AG04450 (cell line): Measurements from ENCODE around the gene KIR3DL2. TPM values are rescaled to one million over a fixed set of nuclear protein-coding genes. Genes with fewer than 3 reads are reported as not detected.
"Not testable (repeated sequence)": the region's sequence is repeated elsewhere in the genome, so short reads cannot be mapped to it uniquely, and the experiment has no call there.

Experiments used
- CTCF ChIA-PET: fragments of 300-600, 350-600 bp; formaldehyde crosslinking; extraction: SDS; loops from one replicate; lab custom pipeline; 2022; ENCODE audit warnings: antibody characterized with exemption, inconsistent platforms; lab: Charles Lee
- POLR2A ChIA-PET: fragments of 350-600 bp; formaldehyde crosslinking; extraction: SDS; loops from one replicate; lab custom pipeline; 2021; ENCODE audit warnings: antibody characterized with exemption, inconsistent platforms; lab: Yijun Ruan, JAX
- DNase-seq: peaks from one replicate; pipeline ENCODE4 v3.0.0-alpha.2; 2011; ENCODE audit warnings: low read depth, low spot score
- H3K27ac ChIP-seq: one replicate; pipeline ENCODE4 v1.5.1; 2012; ENCODE audit warnings: low read depth, low read length, control low read depth
- H3K27me3 ChIP-seq: one replicate; pipeline ENCODE4 v1.6.0; 2012; ENCODE audit warnings: low read length; ENCODE audit not compliant: control insufficient read depth, insufficient read depth
- H3K4me3 ChIP-seq: 2 replicates; pipeline ENCODE4 v1.5.1; 2011; ENCODE audit warnings: mild to moderate bottlenecking, low read depth, low read length, control low read depth
- H3K9me3 ChIP-seq: 2 replicates; pipeline ENCODE4 v1.5.1; 2012; ENCODE audit warnings: low read length; ENCODE audit not compliant: control insufficient read depth, insufficient read depth
- CTCF ChIP-seq: IDR thresholded peaks from 2 replicates; pipeline ENCODE4 v1.5.1; 2011; ENCODE audit warnings: low read depth, low read length, control low read depth, inconsistent platforms
- polyA plus RNA-seq: library from polyadenylated mRNA; depleted of rRNA; stranded (reverse); fragments of >200 nt; gene quantifications from 2 replicates; pipeline ENCODE4 v1.2.3, GENCODE V29; 2011

Gene KIR3DL2
- polyA plus RNA-seq, 1 experiment, result not detected

DNA sequence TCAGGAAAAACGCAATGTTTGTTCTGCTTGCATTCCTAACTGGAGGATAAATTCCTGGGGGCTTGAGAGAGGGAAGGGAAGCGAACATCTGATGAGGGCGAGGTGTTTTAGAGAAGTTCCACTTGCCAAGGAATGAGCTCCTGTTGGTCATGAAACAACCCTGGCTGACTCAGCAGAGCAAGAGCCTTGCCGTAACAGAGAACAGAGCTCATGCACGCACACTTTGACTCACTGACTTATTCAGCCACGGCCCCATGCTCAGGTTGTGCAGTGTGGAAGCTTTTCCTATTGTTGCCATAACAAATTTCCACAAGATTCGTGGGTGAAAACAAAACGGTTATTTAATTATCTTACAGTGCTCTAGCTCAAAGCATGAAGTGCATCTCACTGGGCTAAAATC, 7.1 kb upstream of the KIR3DL2 start:
- H3K27me3 ChIP-seq, H3K4me3 ChIP-seq, POLR2A ChIA-PET, DNase-seq, H3K27ac ChIP-seq, H3K9me3 ChIP-seq, CTCF ChIA-PET: not testable (repeated sequence)

GRCh38 chr19:54850930-54851329, 687 bp downstream of the KIR3DL2 start:
- ChIA-PET POLR2A (no interaction called here), CTCF (no interaction called here)
- DNase-seq, result no peak
- Histone ChIP-seq H3K9me3 (peaks cover 9% of the 10 kb centered on the region), H3K4me3 (no peak overlapping the region), H3K27ac (no peak overlapping the region), H3K27me3 (no peaks in the 10 kb centered on the region)
- no peak for TF ChIP-seq CTCF

GRCh38 chr19:54851353-54851752, 1.1 kb downstream of the KIR3DL2 start:
- TF ChIP-seq CTCF, result no peak
- Histone ChIP-seq H3K9me3 (peaks cover 9% of the 10 kb centered on the region), H3K4me3 (no peak overlapping the region), H3K27me3 (no peaks in the 10 kb centered on the region), H3K27ac (no peak overlapping the region)
- POLR2A ChIA-PET, result no interaction called here
- CTCF ChIA-PET, result no interaction called here
- no peak for DNase-seq

DNA sequence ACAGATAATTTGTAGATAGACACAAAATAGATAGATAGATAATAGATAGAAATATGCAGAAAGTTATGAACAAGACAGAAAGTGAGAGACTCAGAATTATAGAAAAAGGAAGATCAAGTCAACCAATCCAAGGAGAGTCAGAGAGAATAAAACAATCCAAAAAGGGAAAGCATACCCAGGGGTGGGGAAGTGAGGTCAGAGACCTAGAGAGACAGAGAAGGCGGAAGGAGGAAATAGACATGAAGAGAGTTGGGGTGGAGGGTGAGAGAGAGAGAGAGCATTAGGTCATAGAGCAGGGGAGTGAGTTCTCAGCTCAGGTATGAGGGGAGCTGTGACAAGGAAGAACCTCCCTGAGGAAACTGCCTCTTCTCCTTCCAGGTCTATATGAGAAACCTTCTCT, 5.0 kb downstream of the KIR3DL2 start:
- H3K9me3 ChIP-seq, POLR2A ChIA-PET, CTCF ChIA-PET, H3K4me3 ChIP-seq, H3K27ac ChIP-seq, DNase-seq, H3K27me3 ChIP-seq: not testable (repeated sequence)

DNA sequence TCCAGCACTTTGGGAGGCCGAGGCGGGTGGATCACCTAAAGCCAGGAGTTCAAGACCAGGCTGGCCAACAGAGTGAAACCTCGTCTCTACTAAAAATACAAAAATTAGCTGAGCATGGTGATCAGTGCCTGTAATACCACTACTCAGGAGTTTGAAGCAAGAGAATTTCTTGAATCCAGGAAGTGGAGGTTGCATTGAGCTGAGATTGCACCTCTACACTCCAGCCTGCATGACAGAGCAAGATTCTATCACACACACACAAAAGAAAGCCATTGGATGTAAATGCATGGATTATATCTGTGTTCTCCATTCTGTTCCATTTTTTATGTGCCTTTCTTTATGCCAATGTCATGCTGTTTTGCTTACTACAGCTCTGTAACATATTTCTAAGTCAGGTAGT, 8.2 kb downstream of the KIR3DL2 start:
- DNase-seq, POLR2A ChIA-PET, H3K4me3 ChIP-seq, H3K27ac ChIP-seq, H3K27me3 ChIP-seq, CTCF ChIA-PET, H3K9me3 ChIP-seq: not testable (repeated sequence)

GRCh38 chr19:54859421-54859820, 9.2 kb downstream of the KIR3DL2 start:
- H3K27ac ChIP-seq, H3K27me3 ChIP-seq, POLR2A ChIA-PET, DNase-seq, H3K9me3 ChIP-seq, H3K4me3 ChIP-seq, CTCF ChIA-PET: not testable (repeated sequence)

DNA sequence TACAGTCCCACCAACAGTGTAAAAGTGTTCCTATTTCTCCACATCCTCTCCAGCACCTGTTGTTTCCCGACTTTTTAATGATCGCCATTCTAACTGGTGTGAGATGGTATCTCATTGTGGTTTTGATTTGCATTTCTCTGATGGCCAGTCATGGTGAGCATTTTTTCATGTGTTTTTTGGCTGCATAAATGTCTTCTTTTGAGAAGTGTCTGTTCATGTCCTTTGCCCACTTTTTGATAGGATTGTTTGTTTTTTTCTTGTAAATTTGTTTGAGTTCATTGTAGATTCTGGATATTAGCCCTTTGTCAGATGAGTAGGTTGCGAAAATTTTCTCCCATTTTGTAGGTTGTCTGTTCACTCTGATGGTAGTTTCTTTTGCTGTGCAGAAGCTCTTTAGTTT, 13.2 kb downstream of the KIR3DL2 start:
- H3K27ac ChIP-seq, H3K4me3 ChIP-seq, POLR2A ChIA-PET, DNase-seq, CTCF ChIA-PET, H3K27me3 ChIP-seq: not testable (repeated sequence)
- H3K9me3 ChIP-seq, result peaks cover 21% of the 10 kb centered on the region

- peaks cover 29% of the 10 kb centered on the region for H3K9me3 ChIP-seq
- no peak for DNase-seq
- H3K4me3 ChIP-seq, result no peak overlapping the region
- no peak for TF ChIP-seq CTCF
- CTCF ChIA-PET, result no interaction called here
- no peaks in the 10 kb centered on the region for H3K27me3 ChIP-seq
- POLR2A ChIA-PET, result no interaction called here
- H3K27ac ChIP-seq, result no peak overlapping the region
Observed at GRCh38 chr19:54871696-54872095, 21.5 kb downstream of the KIR3DL2 start.
